Measurements from ENCODE around the gene DES.

Gene DES

GRCh38 chr2:219459460-219460311 lies 41.5 kb downstream of the DES start:
- DNase-seq: no peak

- DNase-seq: no peak
These were observed 42.3 kb downstream of the DES start for GRCh38 chr2:219460424-219460926.

- DNase-seq: no peak
These were observed 42.9 kb downstream of the DES start for GRCh38 chr2:219461047-219461514.

GRCh38 chr2:219461669-219462068 lies 43.5 kb downstream of the DES start:
- no peak for DNase-seq

- DNase-seq: no peak
These were observed 44.2 kb downstream of the DES start for GRCh38 chr2:219462349-219462748.

GRCh38 chr2:219464286-219465032 lies 46.3 kb downstream of the DES start:
- no peak for DNase-seq

GRCh38 chr2:219465659-219466561 lies 47.7 kb downstream of the DES start:
- DNase-seq: no peak

- no peak for DNase-seq
These were observed 48.9 kb downstream of the DES start for GRCh38 chr2:219466816-219467735.

GRCh38 chr2:219467736-219468075 lies 49.5 kb downstream of the DES start:
- no peak for DNase-seq

- no peak for DNase-seq
These were observed 50.4 kb downstream of the DES start for GRCh38 chr2:219468410-219469185.

- DNase-seq: no peak
These were observed 51.1 kb downstream of the DES start for GRCh38 chr2:219469186-219469724.

- DNase-seq: no peak
These were observed 52.3 kb downstream of the DES start for GRCh38 chr2:219470429-219470828.

- no peak for DNase-seq
These were observed 53.5 kb downstream of the DES start for GRCh38 chr2:219471476-219472371.

GRCh38 chr2:219472629-219473187 lies 54.5 kb downstream of the DES start:
- DNase-seq: no peak

GRCh38 chr2:219473511-219473910 lies 55.3 kb downstream of the DES start:
- DNase-seq: no peak

- DNase-seq: no peak
These were observed 56.3 kb downstream of the DES start for GRCh38 chr2:219474285-219475060.

GRCh38 chr2:219475278-219475677 lies 57.1 kb downstream of the DES start:
- DNase-seq: no peak

Data from NCI-H187 treated with DMSO at 0.1 percent for 48 hours (cell line).